ENCODE measurements around the gene OGDH.

DNA sequence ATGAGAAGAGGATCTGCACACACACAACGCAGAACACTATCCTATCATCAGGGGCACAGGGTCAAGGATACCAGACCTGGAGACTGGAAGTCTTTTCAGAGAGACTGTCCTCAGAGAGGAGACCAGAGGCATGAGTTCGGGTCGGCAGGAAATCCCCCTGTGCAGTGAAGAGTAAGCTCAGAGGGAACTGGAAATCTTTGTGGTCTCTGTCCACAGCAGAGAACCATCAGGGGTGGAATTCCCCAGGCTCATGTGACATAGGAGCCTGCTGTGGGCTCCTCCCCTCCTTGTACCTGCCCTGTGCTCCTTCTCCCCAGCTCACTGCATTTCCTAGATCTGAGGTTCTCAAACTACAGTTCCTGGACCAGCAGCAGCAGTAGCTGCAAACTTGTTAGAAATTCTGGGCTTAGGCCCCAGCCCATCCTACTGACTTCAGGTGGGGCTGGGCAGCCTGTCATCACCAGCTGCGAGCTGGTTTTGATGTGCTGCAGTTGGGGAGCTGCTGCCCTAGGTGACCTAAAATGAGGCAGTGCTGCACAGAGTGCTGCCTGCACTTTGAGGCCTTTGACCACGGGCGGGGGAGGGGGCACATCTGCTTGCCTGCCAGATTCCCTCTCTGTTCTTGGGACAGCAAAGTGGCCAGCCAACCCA lies 144.6 kb downstream of the OGDH start:
- TF ChIP-seq ESRRA (IDR thresholded peaks at IDR 0.05; ENCODE audit: low read length) = no peak
- no peak for TF ChIP-seq NR2C2 (IDR thresholded peaks at IDR 0.05; ENCODE audit: borderline replicate concordance, control insufficient read depth, insufficient read length, low read depth)
- TF ChIP-seq KDM1A (IDR thresholded peaks at IDR 0.05; ENCODE audit: borderline replicate concordance) = no peak
- no peak for TF ChIP-seq FOS (IDR thresholded peaks at IDR 0.05; ENCODE audit: borderline replicate concordance, extremely low read depth, insufficient read length)
- TF ChIP-seq NR2C1 (IDR thresholded peaks at IDR 0.05) = no peak
- TF ChIP-seq, protein P1, sequence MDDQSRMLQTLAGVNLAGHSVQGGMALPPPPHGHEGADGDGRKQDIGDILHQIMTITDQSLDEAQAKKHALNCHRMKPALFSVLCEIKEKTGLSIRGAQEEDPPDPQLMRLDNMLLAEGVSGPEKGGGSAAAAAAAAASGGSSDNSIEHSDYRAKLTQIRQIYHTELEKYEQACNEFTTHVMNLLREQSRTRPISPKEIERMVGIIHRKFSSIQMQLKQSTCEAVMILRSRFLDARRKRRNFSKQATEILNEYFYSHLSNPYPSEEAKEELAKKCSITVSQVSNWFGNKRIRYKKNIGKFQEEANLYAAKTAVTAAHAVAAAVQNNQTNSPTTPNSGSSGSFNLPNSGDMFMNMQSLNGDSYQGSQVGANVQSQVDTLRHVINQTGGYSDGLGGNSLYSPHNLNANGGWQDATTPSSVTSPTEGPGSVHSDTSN (IDR thresholded peaks at IDR 0.05; ENCODE audit: insufficient replicate concordance, low read depth, low read length) = no peak
- TF ChIP-seq, protein P2, sequence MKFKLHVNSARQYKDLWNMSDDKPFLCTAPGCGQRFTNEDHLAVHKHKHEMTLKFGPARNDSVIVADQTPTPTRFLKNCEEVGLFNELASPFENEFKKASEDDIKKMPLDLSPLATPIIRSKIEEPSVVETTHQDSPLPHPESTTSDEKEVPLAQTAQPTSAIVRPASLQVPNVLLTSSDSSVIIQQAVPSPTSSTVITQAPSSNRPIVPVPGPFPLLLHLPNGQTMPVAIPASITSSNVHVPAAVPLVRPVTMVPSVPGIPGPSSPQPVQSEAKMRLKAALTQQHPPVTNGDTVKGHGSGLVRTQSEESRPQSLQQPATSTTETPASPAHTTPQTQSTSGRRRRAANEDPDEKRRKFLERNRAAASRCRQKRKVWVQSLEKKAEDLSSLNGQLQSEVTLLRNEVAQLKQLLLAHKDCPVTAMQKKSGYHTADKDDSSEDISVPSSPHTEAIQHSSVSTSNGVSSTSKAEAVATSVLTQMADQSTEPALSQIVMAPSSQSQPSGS (IDR thresholded peaks at IDR 0.05; ENCODE audit: low read length) = no peak; the same call in 1 of the 2 replicates
- TF ChIP-seq RAD21 (IDR thresholded peaks at IDR 0.05; ENCODE audit: insufficient read depth, low read depth, low read length) = 0 out of 2 replicates have a peak, but pooled peaks have one; percentile 11
- no peak for TF ChIP-seq SUPT20H (IDR thresholded peaks at IDR 0.05; ENCODE audit: borderline replicate concordance, control insufficient read depth, low read depth, low read length)
- peak; percentile 68 to 70; a peak in 3 of 4 replicates for TF ChIP-seq BHLHE40 (IDR thresholded peaks at IDR 0.05; ENCODE audit: borderline replicate concordance in 1 of 2, low read depth in 2 of 2, low read length in 1 of 2)
- TF ChIP-seq CTCF (IDR thresholded peaks at IDR 0.05 in 2 of 3, conservative IDR thresholded peaks at IDR 0.05 in 1 of 3; ENCODE audit: control insufficient read depth in 2 of 3, extremely low read depth in 1 of 3, insufficient read depth in 1 of 3, low read depth in 3 of 3, low read length in 3 of 3) = no peak
- TF ChIP-seq CREM (IDR thresholded peaks at IDR 0.05; ENCODE audit: low read depth) = peak; percentile 28
